ENCODE measurements around the gene CARD14.
"Not testable (repeated sequence)": the region's sequence is repeated elsewhere in the genome, so short reads cannot be mapped to it uniquely, and the experiment has no call there.

Gene CARD14

GRCh38 chr17:80248001-80248893, 78.4 kb downstream of the CARD14 start:
- Histone ChIP-seq H3K4me1 (ENCODE audit: control insufficient read depth, insufficient read depth, low read length) (no peaks in the 10 kb centered on the region), H3K9ac (ENCODE audit: low read length) (no peak overlapping the region), H3K9me3 (ENCODE audit: control insufficient read depth, low read length) (no peaks in the 10 kb centered on the region), H3K4me3 (ENCODE audit: low read length) (no peak overlapping the region), H3K36me3 (ENCODE audit: control insufficient read depth, insufficient read depth, low read length, severe bottlenecking) (peaks cover 17% of the 10 kb centered on the region), H3K27me3 (replicated peaks; ENCODE audit: control insufficient read depth, insufficient read depth, low read length) (no peaks in the 10 kb centered on the region)
- no peak for DNase-seq (ENCODE audit: low read depth)

GRCh38 chr17:80248894-80249710, 79.3 kb downstream of the CARD14 start:
- H3K27me3 ChIP-seq (replicated peaks; ENCODE audit: control insufficient read depth, insufficient read depth, low read length): no peaks in the 10 kb centered on the region
- H3K9ac ChIP-seq (ENCODE audit: low read length): no peak overlapping the region
- no peak overlapping the region for H3K4me3 ChIP-seq (ENCODE audit: low read length)
- DNase-seq (ENCODE audit: low read depth): no peak
- H3K36me3 ChIP-seq (ENCODE audit: control insufficient read depth, insufficient read depth, low read length, severe bottlenecking): peaks cover 13% of the 10 kb centered on the region
- no peaks in the 10 kb centered on the region for H3K9me3 ChIP-seq (ENCODE audit: control insufficient read depth, low read length)
- H3K4me1 ChIP-seq (ENCODE audit: control insufficient read depth, insufficient read depth, low read length): peaks cover under 1% of the 10 kb centered on the region

- no peak for DNase-seq (ENCODE audit: low read depth)
These were observed 82.1 kb downstream of the CARD14 start for GRCh38 chr17:80251966-80252365.

GRCh38 chr17:80252871-80253270, 83.0 kb downstream of the CARD14 start:
- DNase-seq (ENCODE audit: low read depth): no peak

More at GRCh38 chr17:80251966-80252365, 82.1 kb downstream of the CARD14 start:
- peaks cover 15% of the 10 kb centered on the region for H3K4me1 ChIP-seq (ENCODE audit: control insufficient read depth, insufficient read depth, low read length)
- no peaks in the 10 kb centered on the region for H3K27me3 ChIP-seq (replicated peaks; ENCODE audit: control insufficient read depth, insufficient read depth, low read length)
- H3K36me3 ChIP-seq (ENCODE audit: control insufficient read depth, insufficient read depth, low read length, severe bottlenecking): no peaks in the 10 kb centered on the region
- no peak overlapping the region for H3K9ac ChIP-seq (ENCODE audit: low read length)
- no peak overlapping the region for H3K4me3 ChIP-seq (ENCODE audit: low read length)
- H3K9me3 ChIP-seq (ENCODE audit: control insufficient read depth, low read length): no peaks in the 10 kb centered on the region

GRCh38 chr17:80253631-80254395, 84.0 kb downstream of the CARD14 start:
- Histone ChIP-seq H3K9me3 (ENCODE audit: control insufficient read depth, low read length) (no peaks in the 10 kb centered on the region), H3K27me3 (replicated peaks; ENCODE audit: control insufficient read depth, insufficient read depth, low read length) (no peaks in the 10 kb centered on the region), H3K4me1 (ENCODE audit: control insufficient read depth, insufficient read depth, low read length) (peaks cover 15% of the 10 kb centered on the region), H3K36me3 (ENCODE audit: control insufficient read depth, insufficient read depth, low read length, severe bottlenecking) (no peaks in the 10 kb centered on the region), H3K9ac (ENCODE audit: low read length) (no peak overlapping the region), H3K4me3 (ENCODE audit: low read length) (no peak overlapping the region)
- no peak for DNase-seq (ENCODE audit: low read depth)

More at GRCh38 chr17:80252871-80253270, 83.0 kb downstream of the CARD14 start:
- Histone ChIP-seq H3K4me1 (ENCODE audit: control insufficient read depth, insufficient read depth, low read length) (peaks cover 15% of the 10 kb centered on the region), H3K36me3 (ENCODE audit: control insufficient read depth, insufficient read depth, low read length, severe bottlenecking) (no peaks in the 10 kb centered on the region), H3K27me3 (replicated peaks; ENCODE audit: control insufficient read depth, insufficient read depth, low read length) (no peaks in the 10 kb centered on the region), H3K9me3 (ENCODE audit: control insufficient read depth, low read length) (no peaks in the 10 kb centered on the region), H3K9ac (ENCODE audit: low read length) (no peak overlapping the region), H3K4me3 (ENCODE audit: low read length) (no peak overlapping the region)

- Histone ChIP-seq H3K9ac (ENCODE audit: low read length) (peak overlapping the region; percentile 52), H3K4me3 (ENCODE audit: low read length) (no peak overlapping the region), H3K27me3 (replicated peaks; ENCODE audit: control insufficient read depth, insufficient read depth, low read length) (no peaks in the 10 kb centered on the region), H3K9me3 (ENCODE audit: control insufficient read depth, low read length) (no peaks in the 10 kb centered on the region), H3K4me1 (ENCODE audit: control insufficient read depth, insufficient read depth, low read length) (peaks cover 17% of the 10 kb centered on the region), H3K36me3 (ENCODE audit: control insufficient read depth, insufficient read depth, low read length, severe bottlenecking) (no peaks in the 10 kb centered on the region)
- peak; percentile 92 for DNase-seq (ENCODE audit: low read depth)
These were observed 84.8 kb downstream of the CARD14 start for GRCh38 chr17:80254396-80255251.

- no peak for DNase-seq (ENCODE audit: low read depth)
- H3K36me3 ChIP-seq (ENCODE audit: control insufficient read depth, insufficient read depth, low read length, severe bottlenecking): no peaks in the 10 kb centered on the region
- H3K4me3 ChIP-seq (ENCODE audit: low read length): no peak overlapping the region
- H3K4me1 ChIP-seq (ENCODE audit: control insufficient read depth, insufficient read depth, low read length): peaks cover 20% of the 10 kb centered on the region
- H3K9me3 ChIP-seq (ENCODE audit: control insufficient read depth, low read length): no peaks in the 10 kb centered on the region
- H3K9ac ChIP-seq (ENCODE audit: low read length): no peak overlapping the region
- H3K27me3 ChIP-seq (replicated peaks; ENCODE audit: control insufficient read depth, insufficient read depth, low read length): no peaks in the 10 kb centered on the region
These were observed 86.2 kb downstream of the CARD14 start for GRCh38 chr17:80256034-80256350.

- H3K9me3 ChIP-seq (ENCODE audit: control insufficient read depth, low read length): no peaks in the 10 kb centered on the region
- DNase-seq (ENCODE audit: low read depth): no peak
- no peaks in the 10 kb centered on the region for H3K36me3 ChIP-seq (ENCODE audit: control insufficient read depth, insufficient read depth, low read length, severe bottlenecking)
- no peak overlapping the region for H3K4me3 ChIP-seq (ENCODE audit: low read length)
- H3K27me3 ChIP-seq (replicated peaks; ENCODE audit: control insufficient read depth, insufficient read depth, low read length): no peaks in the 10 kb centered on the region
- no peak overlapping the region for H3K9ac ChIP-seq (ENCODE audit: low read length)
- peaks cover 30% of the 10 kb centered on the region for H3K4me1 ChIP-seq (ENCODE audit: control insufficient read depth, insufficient read depth, low read length)
These were observed 87.9 kb downstream of the CARD14 start for GRCh38 chr17:80257716-80258213.

GRCh38 chr17:80258296-80258695, 88.5 kb downstream of the CARD14 start:
- not testable (repeated sequence) for DNase-seq (ENCODE audit: low read depth); H3K4me3 ChIP-seq (ENCODE audit: low read length); H3K27me3 ChIP-seq (replicated peaks; ENCODE audit: control insufficient read depth, insufficient read depth, low read length); H3K36me3 ChIP-seq (ENCODE audit: control insufficient read depth, insufficient read depth, low read length, severe bottlenecking); H3K9ac ChIP-seq (ENCODE audit: low read length); H3K9me3 ChIP-seq (ENCODE audit: control insufficient read depth, low read length)
- H3K4me1 ChIP-seq (ENCODE audit: control insufficient read depth, insufficient read depth, low read length): peaks cover 36% of the 10 kb centered on the region

Measured in adipocyte (in vitro differentiated cells).